ENCODE measurements around the gene DKC1.

Gene DKC1

GRCh38 chrX:154728431-154729190 is 34.1 kb upstream of the DKC1 start:
- no peak for DNase-seq (ENCODE audit: extremely low spot score)
- TF ChIP-seq, protein P1, sequence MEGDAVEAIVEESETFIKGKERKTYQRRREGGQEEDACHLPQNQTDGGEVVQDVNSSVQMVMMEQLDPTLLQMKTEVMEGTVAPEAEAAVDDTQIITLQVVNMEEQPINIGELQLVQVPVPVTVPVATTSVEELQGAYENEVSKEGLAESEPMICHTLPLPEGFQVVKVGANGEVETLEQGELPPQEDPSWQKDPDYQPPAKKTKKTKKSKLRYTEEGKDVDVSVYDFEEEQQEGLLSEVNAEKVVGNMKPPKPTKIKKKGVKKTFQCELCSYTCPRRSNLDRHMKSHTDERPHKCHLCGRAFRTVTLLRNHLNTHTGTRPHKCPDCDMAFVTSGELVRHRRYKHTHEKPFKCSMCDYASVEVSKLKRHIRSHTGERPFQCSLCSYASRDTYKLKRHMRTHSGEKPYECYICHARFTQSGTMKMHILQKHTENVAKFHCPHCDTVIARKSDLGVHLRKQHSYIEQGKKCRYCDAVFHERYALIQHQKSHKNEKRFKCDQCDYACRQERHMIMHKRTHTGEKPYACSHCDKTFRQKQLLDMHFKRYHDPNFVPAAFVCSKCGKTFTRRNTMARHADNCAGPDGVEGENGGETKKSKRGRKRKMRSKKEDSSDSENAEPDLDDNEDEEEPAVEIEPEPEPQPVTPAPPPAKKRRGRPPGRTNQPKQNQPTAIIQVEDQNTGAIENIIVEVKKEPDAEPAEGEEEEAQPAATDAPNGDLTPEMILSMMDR (IDR thresholded peaks at IDR 0.05; ENCODE audit: control extremely low read depth, extremely low read depth, low read depth, missing control alignments): no peak
- POLR2A ChIA-PET: no interaction called here
- CTCF ChIA-PET: interaction anchor here (2.6 kb wide), 1 partner anchor 21 kb away, joined by 11 read pairs; the partner anchor contains the start of gene GAB3

- TF ChIP-seq, protein P1 (IDR thresholded peaks at IDR 0.05; ENCODE audit: control extremely low read depth, extremely low read depth, low read depth, missing control alignments): no peak
- ChIA-PET CTCF (interaction anchor here (2.6 kb wide), 1 partner anchor 20 kb away, joined by 11 read pairs; the partner anchor contains the start of gene GAB3), POLR2A (no interaction called here)
- no peak for DNase-seq (ENCODE audit: extremely low spot score)
These were observed 33.2 kb upstream of the DKC1 start for GRCh38 chrX:154729439-154729838.

- CTCF ChIA-PET: no interaction called here
- POLR2A ChIA-PET: no interaction called here
These were observed 32.3 kb upstream of the DKC1 start for GRCh38 chrX:154730253-154730891.

GRCh38 chrX:154731184-154731583 is 31.5 kb upstream of the DKC1 start:
- POLR2A ChIA-PET: no interaction called here
- DNase-seq (ENCODE audit: extremely low spot score): no peak
- TF ChIP-seq, protein P1 (IDR thresholded peaks at IDR 0.05; ENCODE audit: control extremely low read depth, extremely low read depth, low read depth, missing control alignments): no peak
- CTCF ChIA-PET: no interaction called here

More at GRCh38 chrX:154730253-154730891, 32.3 kb upstream of the DKC1 start:
- TF ChIP-seq, protein P1 (IDR thresholded peaks at IDR 0.05; ENCODE audit: control extremely low read depth, extremely low read depth, low read depth, missing control alignments): no peak
- no peak for DNase-seq (ENCODE audit: extremely low spot score)

DNA sequence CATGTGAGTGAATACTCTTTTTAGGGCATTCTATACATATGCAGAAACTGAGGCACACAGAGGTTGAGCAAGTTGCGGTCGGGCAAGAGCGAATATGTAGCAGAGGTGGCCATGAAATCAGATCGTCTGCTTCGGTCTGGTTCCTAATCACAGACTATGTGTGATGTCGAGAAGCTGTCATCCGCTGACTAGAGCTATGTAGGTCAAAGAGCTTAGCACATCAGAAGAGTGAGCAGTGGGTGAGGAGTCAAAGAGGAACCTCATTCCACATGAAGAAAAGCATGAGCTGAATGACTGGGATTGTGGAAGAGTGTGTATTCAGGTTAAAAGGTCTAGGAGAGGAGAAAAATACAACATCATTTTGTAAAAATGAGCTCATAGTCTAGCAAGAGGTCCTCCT is 30.8 kb upstream of the DKC1 start:
- TF ChIP-seq, protein P1 (IDR thresholded peaks at IDR 0.05; ENCODE audit: control extremely low read depth, extremely low read depth, low read depth, missing control alignments): no peak
- ChIA-PET POLR2A (no interaction called here), CTCF (interaction anchor here (1.1 to 4.8 kb wide), 2 partner anchors 17 to 108 kb away, joined by 3 to 21 read pairs; no protein-coding TSS in a partner anchor)
- DNase-seq (ENCODE audit: extremely low spot score): no peak

DNA sequence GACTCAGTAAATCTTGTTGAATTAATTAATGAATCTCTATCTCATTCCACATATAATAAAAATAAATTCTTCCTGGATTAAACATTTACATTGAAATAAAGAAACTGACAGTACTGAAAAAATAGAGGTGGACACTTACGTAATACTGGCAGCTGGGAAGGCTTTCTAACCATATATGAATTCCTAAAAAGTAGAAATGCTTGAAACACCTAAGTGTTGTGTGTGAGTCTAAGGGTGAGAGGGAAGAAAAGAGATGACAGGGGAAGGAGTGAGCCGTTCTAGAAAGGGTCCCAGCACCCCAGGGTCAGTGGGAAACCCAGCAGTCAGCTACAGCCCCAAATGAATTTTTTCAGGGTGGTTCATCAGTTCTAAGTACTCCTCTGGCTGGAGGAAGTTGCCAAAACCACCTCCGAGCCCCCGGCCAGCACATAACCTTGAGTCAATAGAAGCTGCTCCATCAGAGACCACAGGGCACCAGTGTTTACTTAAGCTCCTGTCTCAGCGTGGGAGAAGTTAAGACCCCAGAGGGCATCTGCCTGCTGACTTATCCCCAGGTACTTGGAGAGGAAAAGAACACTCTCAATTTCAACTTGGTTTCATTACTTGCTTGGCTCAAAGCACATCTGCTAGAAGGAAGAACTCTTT is 30.1 kb upstream of the DKC1 start:
- TF ChIP-seq, protein P1 (IDR thresholded peaks at IDR 0.05; ENCODE audit: control extremely low read depth, extremely low read depth, low read depth, missing control alignments): no peak
- ChIA-PET POLR2A (no interaction called here), CTCF (interaction anchor here (1.1 to 4.8 kb wide), 2 partner anchors 16 to 108 kb away, joined by 3 to 21 read pairs; no protein-coding TSS in a partner anchor)
- DNase-seq (ENCODE audit: extremely low spot score): no peak
